ENCODE data around the gene GOPC. TPM values are rescaled to one million over a fixed set of nuclear protein-coding genes. Genes with fewer than 3 reads are reported as not detected.

GOPC gene
- total and polyA plus RNA-seq, 2 of the 13 experiments (the other 11 are each of a cell fraction or from before 2014, with no cell fraction given), result 20.9 to 41.5 TPM

GRCh38 chr6:117568247-117568646, 34.1 kb downstream of the GOPC start (continued):
- no peak for TF ChIP-seq PATZ1 (CRISPR knock-in tag; IDR thresholded peaks at IDR 0.05)

DNA sequence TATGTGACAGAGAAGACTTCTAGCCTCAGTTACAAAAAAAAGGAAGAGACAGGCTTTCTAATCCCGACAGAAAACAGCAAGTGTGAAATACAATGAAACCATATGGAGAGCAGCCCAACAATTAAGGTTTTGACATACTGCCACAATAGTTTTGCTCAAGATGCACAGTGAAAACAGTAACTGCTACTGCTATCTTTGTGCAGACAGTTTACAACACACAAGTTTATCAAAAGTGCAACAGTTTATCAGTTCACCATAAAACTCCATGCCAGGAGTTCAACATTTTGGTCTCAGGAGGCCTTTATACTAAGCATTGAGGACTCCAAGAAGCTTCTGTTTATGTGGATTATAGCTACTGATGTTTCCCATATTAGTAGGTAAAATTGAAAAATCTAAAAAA, 37.6 kb downstream of the GOPC start:
- H3K79me2 ChIP-seq (ENCODE audit: insufficient read depth, low read length), result no peaks in the 10 kb centered on the region
- intact Hi-C loops (cut with micrococcal nuclease; ENCODE audit: unreplicated experiment) (no loop called here), in situ Hi-C loops (cut with HindIII; ENCODE audit: extremely low pct_ligation_motif_present, low pct_unique_long_range_greater_than_20kb) (no loop called here)
- no peak overlapping the region for H3K4me2 ChIP-seq (ENCODE audit: low read depth, low read length)
- H3K36me3 ChIP-seq (replicated peaks in 1 of 2; ENCODE audit: control insufficient read depth in 1 of 2, insufficient read depth in 2 of 2, low read length in 2 of 2), result peaks cover 19 to 54% of the 10 kb centered on the region in 2 experiments
- H2AFZ ChIP-seq (ENCODE audit: low read length), result no peak overlapping the region
- FAIRE-seq (no peak), DNase-seq (ENCODE audit: low spot score) (no peak), ATAC-seq (no peak)
- no peaks in the 10 kb centered on the region for H3K9me3 ChIP-seq (ENCODE audit: low read length)
- no peaks in the 10 kb centered on the region for H3K4me1 ChIP-seq (ENCODE audit: insufficient read depth, low read length)
- H3K4me3 ChIP-seq (replicated peaks in 1 of 3; ENCODE audit: insufficient read depth in 1 of 3, low read depth in 2 of 3, low read length in 3 of 3), result no peak overlapping the region
- H3K27me3 ChIP-seq (ENCODE audit: control insufficient read depth in 1 of 2, insufficient read depth in 2 of 2, low read length in 2 of 2), result no peaks in the 10 kb centered on the region
- ChIA-PET CTCF (ENCODE audit: low intra/inter-chr PET ratio, low total read pairs) (no interaction called here), POLR2A (no interaction called here)
- no peak for TF ChIP-seq ZBTB7B (CRISPR knock-in tag; IDR thresholded peaks at IDR 0.05)
- no peak for TF ChIP-seq ZNF775 (CRISPR knock-in tag; IDR thresholded peaks at IDR 0.05; ENCODE audit: borderline replicate concordance)
- TF ChIP-seq SMYD3 (CRISPR knock-in tag; IDR thresholded peaks at IDR 0.05), result no peak
- TF ChIP-seq HNRNPUL1 (IDR thresholded peaks at IDR 0.05; ENCODE audit: low read depth, low read length), result no peak
- TF ChIP-seq CREB1 (IDR thresholded peaks at IDR 0.05), result no peak
- TF ChIP-seq CREB1 (CRISPR knock-in tag; IDR thresholded peaks at IDR 0.05), result no peak
- no peak for TF ChIP-seq MAZ (IDR thresholded peaks at IDR 0.05; ENCODE audit: borderline replicate concordance, low read depth, low read length)
- no peak for TF ChIP-seq MAZ (CRISPR knock-in tag; IDR thresholded peaks at IDR 0.05; ENCODE audit: low read depth)
- TF ChIP-seq ZNF143 (CRISPR knock-in tag; IDR thresholded peaks at IDR 0.05), result no peak
- no peak for TF ChIP-seq ZNF709 (CRISPR knock-in tag; IDR thresholded peaks at IDR 0.05)
- no peak for TF ChIP-seq ZNF484 (CRISPR knock-in tag; IDR thresholded peaks at IDR 0.05; ENCODE audit: borderline replicate concordance, low read depth)
- TF ChIP-seq ZFX (CRISPR knock-in tag; IDR thresholded peaks at IDR 0.05; ENCODE audit: low read depth), result no peak
- TF ChIP-seq XRCC5 (optimal IDR thresholded peaks at IDR 0.05; ENCODE audit: low read length), result no peak
- no peak for TF ChIP-seq ZSCAN21 (CRISPR knock-in tag; IDR thresholded peaks at IDR 0.05; ENCODE audit: borderline replicate concordance)
- no peak for TF ChIP-seq XBP1 (CRISPR knock-in tag; IDR thresholded peaks at IDR 0.05)
- TF ChIP-seq HNF4G (IDR thresholded peaks at IDR 0.05; ENCODE audit: borderline replicate concordance, low read depth, low read length), result no peak
- TF ChIP-seq HNF4G (CRISPR knock-in tag; IDR thresholded peaks at IDR 0.05; ENCODE audit: borderline replicate concordance, low read depth), result no peak
- TF ChIP-seq GFI1 (CRISPR knock-in tag; IDR thresholded peaks at IDR 0.05; ENCODE audit: borderline replicate concordance), result no peak
- 100% methylated on average over 1 of the region's 1 CpG for WGBS (ENCODE audit: low lambda C conversion rate)
- BruUV-seq (replicated peaks), result no TSS peak
- H3K9ac ChIP-seq (ENCODE audit: insufficient read depth, low read depth, low read length), result no peak overlapping the region
- H4K20me1 ChIP-seq (ENCODE audit: insufficient read depth, low read length), result no peaks in the 10 kb centered on the region
- no peak overlapping the region for H3K27ac ChIP-seq (ENCODE audit: extremely low read length, insufficient read depth, low read length)
